GM21447 (cell line): ENCODE results near the gene SND1.

Experiments used
- ATAC-seq: cut with Tn5 transposase; IDR thresholded peaks from one replicate; pipeline ENCODE4 v1.9.1; 2021; ENCODE audit not compliant: unreplicated experiment

Gene SND1

DNA sequence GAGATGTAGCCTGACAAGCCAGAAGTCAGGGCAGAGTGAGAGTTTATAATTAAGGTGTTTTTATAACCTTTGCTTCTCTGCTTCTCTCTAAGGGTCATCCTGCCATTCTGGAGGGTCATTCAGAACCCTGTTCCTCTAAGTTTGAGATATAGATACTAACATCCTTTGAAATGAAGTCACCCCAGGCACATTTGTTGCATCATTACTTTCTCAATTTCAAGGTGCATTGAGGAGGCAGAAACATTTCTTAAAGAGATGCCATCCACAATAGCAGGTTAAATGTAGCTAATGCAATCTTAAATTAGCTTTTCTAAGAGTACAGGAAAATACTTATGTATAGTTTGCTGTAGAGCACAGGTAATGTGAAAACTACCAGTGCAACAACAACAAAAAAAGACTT is 272.9 kb downstream of the SND1 start:
- ATAC-seq, result no peak

- ATAC-seq, result no peak
These were observed 275.3 kb downstream of the SND1 start for GRCh38 chr7:127927348-127927696.

DNA sequence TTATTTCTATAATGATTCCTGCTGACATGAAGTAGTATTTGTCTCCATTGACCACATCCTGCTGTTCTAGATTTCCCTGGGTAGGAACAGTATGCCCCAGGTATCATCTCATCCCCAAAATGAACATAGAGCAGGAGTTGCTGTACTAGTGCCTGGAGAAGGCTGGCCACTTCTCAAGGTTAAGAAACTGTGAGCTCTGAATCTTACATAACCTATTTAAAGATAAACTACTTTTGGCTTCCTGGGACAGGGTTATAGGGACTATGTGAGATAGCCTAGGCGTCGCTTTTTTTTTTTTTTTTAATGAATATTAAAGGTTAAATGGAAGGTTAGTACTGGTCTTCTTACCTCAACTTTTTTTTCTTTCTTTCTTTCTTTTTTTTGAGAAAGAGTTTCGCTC is 276.2 kb downstream of the SND1 start:
- ATAC-seq, result no peak

DNA sequence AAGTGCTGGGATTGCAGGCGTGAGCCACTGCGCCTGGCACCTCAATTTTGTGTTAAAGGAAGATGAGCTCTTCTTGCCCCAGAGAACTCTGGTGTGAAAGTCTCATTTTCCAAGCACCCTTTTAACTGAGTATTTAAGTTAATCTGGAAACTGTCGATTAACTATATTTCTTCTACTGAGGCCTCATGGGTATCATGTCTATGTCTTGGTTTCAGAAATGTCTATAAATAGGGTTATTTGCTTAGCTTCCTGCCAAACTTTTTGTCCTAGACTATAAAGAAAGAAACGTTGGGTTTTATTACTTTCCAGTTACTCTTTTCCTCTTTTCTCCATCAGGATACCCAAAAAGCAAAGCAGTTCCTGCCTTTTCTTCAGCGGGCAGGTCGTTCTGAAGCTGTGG is 276.9 kb downstream of the SND1 start:
- ATAC-seq, result peak; percentile 50

DNA sequence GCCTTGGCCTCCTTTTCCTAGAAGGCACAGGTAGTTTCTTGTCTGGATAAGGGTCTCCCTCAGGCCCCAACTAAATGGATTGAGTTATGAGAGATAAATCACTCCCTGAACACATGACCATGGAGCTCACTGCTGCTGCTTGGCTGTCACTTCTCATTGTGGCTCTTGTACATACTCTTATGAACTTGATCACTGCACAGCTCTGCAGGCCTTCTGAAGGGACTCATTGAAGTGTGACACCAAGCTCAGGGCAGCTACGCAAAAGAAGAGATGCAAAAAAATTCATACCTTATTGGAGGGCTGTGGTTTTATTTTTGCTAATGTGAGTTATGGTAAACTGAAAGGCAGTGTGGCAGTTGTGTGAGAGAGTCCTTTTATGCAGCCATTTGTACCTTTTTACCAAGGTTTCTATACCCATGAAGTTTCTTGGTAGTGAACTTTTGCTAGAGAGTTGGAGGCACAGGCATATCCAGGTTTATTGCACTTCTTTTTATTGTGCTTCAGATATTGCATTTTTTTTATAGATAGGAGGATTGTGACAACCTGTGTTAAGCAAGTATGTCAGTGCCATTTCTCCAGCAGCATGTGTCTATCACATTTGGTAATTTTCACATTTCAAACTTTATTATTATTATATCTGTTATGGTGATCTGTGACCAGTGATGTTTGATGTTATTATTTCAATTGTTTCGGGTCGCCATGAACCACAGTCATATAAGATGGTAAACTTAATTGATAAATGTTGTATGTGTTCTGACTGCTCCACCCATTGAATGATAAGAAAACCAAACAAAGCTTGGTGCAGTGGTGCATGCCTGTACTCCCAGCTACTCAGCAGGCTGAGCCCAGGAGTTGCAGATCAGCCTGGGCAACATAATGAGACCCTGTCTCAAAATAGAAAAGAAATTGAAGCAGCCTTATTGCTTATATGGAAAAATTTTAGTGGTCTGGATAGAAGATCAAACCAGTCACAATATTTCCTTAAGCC is 278.6 kb downstream of the SND1 start:
- no peak for ATAC-seq

- ATAC-seq, result no peak
These were observed 280.1 kb downstream of the SND1 start for GRCh38 chr7:127932076-127932475.

GRCh38 chr7:127932496-127932895 is 280.5 kb downstream of the SND1 start:
- no peak for ATAC-seq

GRCh38 chr7:127933146-127933545 is 281.2 kb downstream of the SND1 start:
- ATAC-seq, result no peak

- ATAC-seq, result no peak
These were observed 282.7 kb downstream of the SND1 start for GRCh38 chr7:127934711-127935110.

- ATAC-seq, result no peak
These were observed 283.9 kb downstream of the SND1 start for GRCh38 chr7:127935847-127936376.

DNA sequence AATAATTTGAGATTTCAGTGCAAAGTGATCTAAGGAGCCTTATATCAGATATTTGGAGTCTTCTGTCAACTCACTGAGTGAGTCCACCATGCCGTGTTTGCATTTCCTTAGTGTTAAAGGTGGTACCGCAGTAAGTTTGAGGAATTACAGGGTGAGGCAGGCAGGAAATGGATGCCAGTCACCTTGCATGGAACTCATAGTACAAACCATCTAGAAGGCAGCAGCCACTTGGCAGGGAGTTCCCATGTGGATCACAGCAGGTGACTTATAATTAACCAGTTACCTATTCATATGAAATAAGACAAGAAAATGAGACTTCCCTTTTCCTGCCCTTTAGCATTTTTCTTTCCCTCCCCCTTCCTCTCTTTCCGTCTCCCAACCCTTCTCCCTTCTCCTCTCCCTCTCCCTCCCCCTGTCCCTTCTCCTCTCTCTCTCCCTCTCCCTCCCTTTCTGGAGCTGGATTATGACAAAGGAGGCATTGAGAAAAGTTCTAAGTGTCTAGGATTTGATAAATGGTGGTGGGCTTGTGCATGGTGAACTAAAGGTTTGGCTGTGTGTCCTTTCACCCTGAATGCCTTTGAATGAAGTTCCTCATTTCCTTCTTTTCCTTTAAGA is 285.2 kb downstream of the SND1 start:
- no peak for ATAC-seq

DNA sequence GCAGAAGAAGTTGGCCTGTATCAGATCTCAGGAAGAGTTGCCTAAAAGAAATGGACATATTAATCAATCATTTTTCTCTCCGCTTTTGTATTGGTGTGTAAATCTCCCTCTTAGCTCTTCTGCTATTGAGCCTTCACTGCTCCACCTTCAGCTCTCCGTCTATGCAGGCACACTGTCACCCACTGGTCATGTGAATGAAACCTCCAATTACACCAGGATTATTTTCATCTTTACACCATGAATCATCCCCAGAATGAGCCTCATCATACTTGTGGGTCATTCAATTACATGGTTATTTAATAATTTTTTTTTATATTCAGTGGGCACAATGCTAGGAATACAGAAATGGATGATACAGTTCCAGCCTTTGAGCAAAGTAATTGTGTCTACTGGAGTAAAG is 286.6 kb downstream of the SND1 start:
- no peak for ATAC-seq

- no peak for ATAC-seq
These were observed 288.6 kb downstream of the SND1 start for GRCh38 chr7:127940381-127941160.

DNA sequence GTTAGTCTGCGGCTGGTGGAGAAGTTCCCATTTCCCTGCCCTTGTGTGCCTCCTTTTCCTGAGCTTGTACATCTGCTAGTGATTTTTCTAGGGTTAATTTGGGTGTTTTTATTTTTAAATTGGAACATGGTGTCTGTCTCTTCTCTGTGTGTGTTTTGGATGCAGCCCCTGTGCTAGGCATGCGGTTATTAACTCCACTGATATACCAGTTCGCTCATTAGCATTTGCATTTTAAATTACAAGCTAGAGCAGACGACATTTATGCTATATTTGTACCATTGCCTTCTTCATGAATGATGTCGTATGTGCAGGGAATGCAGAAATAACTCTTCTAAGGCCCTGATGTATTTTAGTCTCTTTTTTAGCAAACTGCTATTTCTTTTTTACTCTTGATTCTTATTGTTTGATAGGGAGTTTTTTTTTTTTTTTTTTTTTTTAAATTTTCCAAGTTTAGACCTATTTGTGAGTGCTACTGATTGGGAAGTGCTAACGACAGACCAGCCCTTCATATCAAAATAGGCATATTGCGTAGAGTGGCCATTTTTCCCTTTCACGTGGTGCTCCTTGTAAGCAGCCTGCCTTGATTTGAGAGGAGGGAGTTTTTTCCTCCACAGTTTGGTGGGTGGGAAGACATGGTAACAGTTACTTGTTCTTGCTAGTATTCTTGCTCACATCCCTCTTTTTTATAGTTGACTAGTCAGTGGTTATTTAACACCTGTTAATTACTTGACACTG is 289.6 kb downstream of the SND1 start:
- ATAC-seq, result no peak

DNA sequence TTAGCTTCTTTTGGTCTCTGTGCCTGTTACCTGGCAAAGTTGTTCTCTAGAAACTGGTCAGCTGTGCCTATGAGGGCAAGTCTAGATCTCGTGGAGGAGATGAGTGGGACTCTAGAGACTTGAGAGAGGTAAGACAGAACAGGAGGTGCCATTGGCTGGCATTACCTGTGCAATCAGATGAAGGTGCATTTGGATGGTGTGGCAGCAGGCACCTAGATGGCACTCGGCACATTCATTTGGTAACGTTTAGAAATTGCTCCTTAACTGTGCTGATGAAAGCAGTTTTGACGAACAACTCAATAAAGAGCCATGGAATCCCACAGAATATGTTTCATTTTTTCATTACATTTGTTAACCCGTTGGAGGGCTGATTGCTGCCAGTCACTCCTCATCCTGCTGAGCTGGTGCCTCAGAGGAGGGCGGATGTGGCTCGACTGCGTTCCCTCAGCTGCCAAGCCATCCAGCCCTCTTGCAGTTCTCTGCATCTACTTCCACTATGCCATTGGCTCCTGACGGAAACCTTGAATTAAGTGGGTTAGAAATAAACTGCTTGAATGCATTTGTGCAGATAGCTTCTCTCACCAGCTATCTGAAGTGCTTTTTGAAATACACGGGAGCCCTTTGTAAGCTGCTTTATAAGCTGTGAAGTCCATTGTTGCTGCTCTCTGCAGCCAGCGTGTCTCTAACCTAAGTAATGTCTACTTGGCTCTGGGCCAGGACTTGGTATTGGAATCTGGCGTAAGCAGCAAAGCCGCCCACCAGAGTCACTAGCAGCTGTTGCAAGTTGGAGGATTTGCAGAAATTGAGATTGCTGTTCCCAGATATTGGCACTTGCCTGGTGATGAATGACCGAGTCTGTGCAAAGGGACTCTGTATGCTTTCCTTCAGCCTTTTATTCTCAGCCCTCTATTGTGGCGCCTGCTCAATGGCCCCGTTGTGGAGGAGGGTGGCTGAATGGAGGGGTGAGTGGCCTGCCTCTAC is 291.8 kb downstream of the SND1 start:
- ATAC-seq, result no peak

- ATAC-seq, result no peak
These were observed 294.1 kb downstream of the SND1 start for GRCh38 chr7:127946111-127946510.

DNA sequence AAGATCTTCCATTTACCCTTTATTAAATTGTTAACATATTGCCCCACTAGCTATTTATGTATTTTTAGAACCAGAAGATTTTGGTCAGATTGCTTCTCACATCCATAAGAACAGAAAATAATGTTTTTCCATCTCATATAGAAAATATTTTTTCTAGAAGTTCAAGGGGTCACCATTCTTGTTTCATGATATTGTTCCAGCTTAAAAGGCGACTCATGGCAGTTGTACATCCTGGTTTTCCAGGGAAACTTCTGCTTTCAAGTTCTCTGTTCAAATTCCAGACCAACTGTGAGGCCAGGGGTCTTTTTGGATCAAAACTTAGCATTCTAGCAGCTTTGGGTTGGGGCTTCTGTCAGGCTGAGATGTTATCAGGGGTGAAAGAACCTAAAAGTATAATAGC is 294.9 kb downstream of the SND1 start:
- no peak for ATAC-seq

DNA sequence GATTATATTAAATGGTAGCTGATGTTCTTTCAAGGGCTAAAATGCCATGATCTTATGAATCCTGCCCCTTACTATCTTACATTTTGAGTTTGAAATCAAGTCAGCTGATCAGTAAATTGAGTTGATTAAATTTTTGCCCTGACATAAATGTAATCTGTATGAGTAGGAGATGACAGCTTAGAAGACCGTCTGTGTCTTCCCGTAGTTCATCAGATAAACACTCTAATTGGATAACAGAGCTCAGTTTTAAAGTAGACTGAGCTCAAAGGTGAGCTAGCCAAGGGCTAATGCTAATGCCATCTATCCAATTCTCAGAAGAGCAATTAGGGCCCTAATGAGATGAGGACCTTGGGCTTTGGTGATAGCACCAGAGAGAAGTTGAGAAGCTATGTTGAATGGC is 296.3 kb downstream of the SND1 start:
- ATAC-seq, result no peak

GRCh38 chr7:127948930-127949329 is 296.9 kb downstream of the SND1 start:
- no peak for ATAC-seq
